ENCODE measurements around the gene TUBB.

GRCh38 chr6:30690403-30691207 lies 29.5 kb upstream of the TUBB start, which contains the start of gene NRM:
- no peak for TF ChIP-seq CTCF (IDR thresholded peaks at IDR 0.05)
- TF ChIP-seq POLR2A (IDR thresholded peaks at IDR 0.05): peak in 1 of 4 donors; percentile 32

Measured in esophagus squamous epithelium (tissue), 4 donors.